Muscle layer of colon (tissue), 2 donors: Measurements from ENCODE around the gene SLC13A3.
A peak's percentile ranks its signal among the peaks of the same experiment; 100 is the strongest.

Experiments
- H3K27ac ChIP-seq: one replicate; pipeline ENCODE4 v1.7.0; 2013; ENCODE audit warnings: low read depth, mild to moderate bottlenecking, low read length, moderate library complexity
- H3K27me3 ChIP-seq, 2 donors: one replicate each; pipeline ENCODE4 v1.7.0; 2013; ENCODE audit warnings: low read length in 2 of 2, mild to moderate bottlenecking in 2 of 2; ENCODE audit not compliant: insufficient read depth in 2 of 2, control insufficient read depth in 1 of 2
- H3K36me3 ChIP-seq: one replicate; pipeline ENCODE4 v1.7.0; 2013; ENCODE audit warnings: mild to moderate bottlenecking, low read length; ENCODE audit not compliant: insufficient read depth
- H3K4me1 ChIP-seq: one replicate; pipeline ENCODE4 v1.7.0; 2013; ENCODE audit warnings: mild to moderate bottlenecking, low read length; ENCODE audit not compliant: insufficient read depth
- H3K4me3 ChIP-seq, 2 donors: one replicate each; pipeline ENCODE4 v1.7.0; 2013; ENCODE audit warnings: low read length in 2 of 2, low read depth in 1 of 2, mild to moderate bottlenecking in 1 of 2, moderate library complexity in 1 of 2
- H3K9ac ChIP-seq: one replicate; pipeline ENCODE4 v1.7.0; 2013; ENCODE audit warnings: low read length
- H3K9me3 ChIP-seq: one replicate; pipeline ENCODE4 v1.7.0; 2013; ENCODE audit warnings: mild to moderate bottlenecking, low read length
- donor health status: abdominal sarcoma.
- donor health status: Adenocarcinoma of cecum.

The SLC13A3 gene

DNA sequence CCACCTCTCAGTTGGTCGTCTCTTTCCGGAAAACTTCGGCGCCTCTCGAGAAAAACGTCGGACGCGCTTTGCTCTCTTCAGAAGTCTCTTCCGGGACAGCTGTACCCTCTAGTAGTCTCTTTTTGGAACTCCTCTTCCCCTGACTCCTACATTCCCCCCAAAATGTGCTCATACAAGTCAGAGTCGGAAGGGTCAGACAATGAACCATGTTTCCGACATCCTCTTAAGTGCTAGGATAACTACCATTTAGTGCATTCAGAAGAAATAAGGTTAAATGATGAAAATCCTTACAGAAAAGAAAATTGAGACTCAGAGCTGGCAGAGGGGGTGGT, 38.5 kb upstream of the SLC13A3 start:
- Histone ChIP-seq H3K9ac (peak overlapping the region; percentile 81), H3K27ac (peak overlapping the region; percentile 88)

DNA sequence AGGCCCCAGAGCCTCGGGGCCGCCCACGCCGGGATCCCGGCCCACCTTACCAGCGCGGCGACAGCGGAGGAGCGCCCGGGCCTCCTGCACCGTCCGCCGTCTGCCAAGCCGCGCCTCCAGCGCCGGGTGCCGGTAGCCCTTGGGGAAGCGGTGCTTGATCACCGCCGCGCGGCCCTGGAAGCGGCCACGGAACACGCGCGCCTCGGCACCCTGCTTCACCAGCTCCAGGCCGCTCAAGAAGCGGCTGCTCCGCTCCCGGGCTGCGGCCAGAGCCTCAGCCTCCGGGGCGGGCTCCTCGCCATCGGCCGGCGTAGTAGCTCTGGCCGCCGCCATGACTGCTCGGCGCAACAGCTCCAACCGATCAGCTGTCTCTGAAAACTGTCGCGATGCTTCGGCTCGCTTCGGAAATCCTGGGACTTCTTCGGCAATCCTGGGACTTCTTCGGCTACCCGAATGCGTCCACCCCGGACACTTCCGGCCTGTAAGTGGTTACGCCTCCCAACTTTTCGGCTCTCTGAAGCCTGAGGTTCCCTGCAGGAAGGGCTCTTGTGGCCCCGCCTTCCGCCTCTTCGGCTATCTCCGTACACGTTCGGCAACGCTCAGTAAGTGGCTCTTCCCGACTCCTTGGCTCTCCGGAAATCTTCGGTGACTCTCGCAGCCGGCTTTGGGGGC, 38.0 kb upstream of the SLC13A3 start, which contains the start of gene TP53RK:
TSS of gene TP53RK (minus strand) at position 363 of the 672 bp plus-strand sequence. CDS start at position 333, 30 bp downstream.
- Histone ChIP-seq H3K4me3 (peak within 1 kb of the TSS; percentile 72 to 81), H3K36me3 (peaks cover 13% of the 10 kb centered on the region), H3K9me3 (no peaks in the 10 kb centered on the region), H3K27ac (peak within 1 kb of the TSS; percentile 88), H3K4me1 (peaks cover 23% of the 10 kb centered on the region), H3K9ac (peak within 1 kb of the TSS; percentile 81), H3K27me3 (no peaks in the 10 kb centered on the region)

More for the DNA sequence above, 38.5 kb upstream of the SLC13A3 start:
- Histone ChIP-seq H3K9me3 (no peaks in the 10 kb centered on the region), H3K4me1 (peaks cover 23% of the 10 kb centered on the region), H3K36me3 (peaks cover 13% of the 10 kb centered on the region), H3K27me3 (no peaks in the 10 kb centered on the region), H3K4me3 (peak overlapping the region; percentile 28 to 81)

- Histone ChIP-seq H3K4me3 (peak overlapping the region; percentile 72 to 81), H3K27me3 (no peaks in the 10 kb centered on the region), H3K27ac (peak overlapping the region; percentile 88), H3K9me3 (no peaks in the 10 kb centered on the region), H3K4me1 (peaks cover 26% of the 10 kb centered on the region), H3K9ac (peak overlapping the region; percentile 81), H3K36me3 (peaks cover 13% of the 10 kb centered on the region)
Observed at GRCh38 chr20:46688151-46689081, 37.2 kb upstream of the SLC13A3 start.

DNA sequence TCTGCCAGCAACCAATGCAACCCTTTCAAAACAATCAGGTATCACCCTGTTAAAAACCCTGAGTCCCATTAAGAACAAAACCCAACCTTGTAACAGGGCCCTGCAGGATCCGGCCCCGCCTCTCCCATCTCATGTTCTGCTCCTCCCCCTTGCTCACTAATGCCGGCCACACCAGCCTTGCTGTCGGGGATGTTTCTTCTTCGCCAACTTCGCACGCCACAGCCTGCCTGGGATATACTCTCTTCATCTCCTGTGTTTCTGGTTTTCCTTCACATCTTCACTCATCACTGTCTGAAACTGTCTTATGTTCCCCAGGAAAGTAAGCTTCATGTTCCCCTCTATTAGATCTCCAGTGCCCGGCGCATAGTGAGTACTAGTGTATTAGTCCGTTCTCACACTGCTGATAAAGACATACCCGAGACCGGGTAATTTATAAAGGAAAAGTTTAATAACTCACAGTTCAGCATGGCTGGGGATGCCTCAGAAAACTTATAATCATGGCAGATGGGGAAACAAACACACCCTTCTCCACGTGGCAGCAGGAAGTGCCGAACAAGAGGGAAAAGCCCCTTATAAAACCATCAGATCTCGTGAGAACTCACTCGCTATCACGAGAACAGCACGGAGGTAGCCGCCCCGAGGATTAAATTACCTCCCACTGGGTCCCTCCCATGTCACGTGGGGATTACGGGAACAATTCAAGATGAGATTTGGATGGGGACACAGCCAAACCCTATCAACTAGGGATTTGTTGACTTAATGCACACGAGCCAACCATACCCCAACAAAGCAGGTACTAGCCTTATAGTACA, 32.9 kb upstream of the SLC13A3 start:
- H3K9ac ChIP-seq = peak overlapping the region; percentile 17
- H3K36me3 ChIP-seq = peaks cover 13% of the 10 kb centered on the region
- H3K4me3 ChIP-seq = peak overlapping the region; percentile 38 to 54
- peak overlapping the region; percentile 29 for H3K27ac ChIP-seq
- no peaks in the 10 kb centered on the region for H3K9me3 ChIP-seq
- H3K4me1 ChIP-seq = peaks cover 41% of the 10 kb centered on the region
- no peaks in the 10 kb centered on the region for H3K27me3 ChIP-seq

DNA sequence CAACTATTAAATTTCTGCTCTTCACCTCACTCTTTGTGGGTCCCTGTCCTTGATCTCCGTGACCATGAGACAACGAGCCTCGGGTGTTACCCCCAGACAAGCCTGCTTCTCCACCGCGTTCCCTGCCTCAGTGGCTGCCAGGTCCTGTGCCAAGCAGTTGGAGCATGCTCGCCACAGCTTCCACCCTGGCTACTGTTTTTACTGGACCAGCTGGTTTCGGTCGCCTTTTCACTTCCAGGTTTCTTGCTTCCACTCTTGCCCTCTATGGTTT, 32.3 kb upstream of the SLC13A3 start:
- Histone ChIP-seq H3K9ac (peak overlapping the region; percentile 17), H3K9me3 (no peaks in the 10 kb centered on the region), H3K36me3 (peaks cover 13% of the 10 kb centered on the region), H3K4me1 (peaks cover 41% of the 10 kb centered on the region), H3K27me3 (no peaks in the 10 kb centered on the region), H3K27ac (no peak overlapping the region), H3K4me3 (peak overlapping the region; percentile 38 to 54)

- Histone ChIP-seq H3K27me3 (no peaks in the 10 kb centered on the region), H3K9me3 (no peaks in the 10 kb centered on the region), H3K9ac (peak overlapping the region; percentile 17), H3K36me3 (peaks cover 13% of the 10 kb centered on the region), H3K27ac (no peak overlapping the region), H3K4me3 (peak overlapping the region; percentile 38 to 54), H3K4me1 (peaks cover 38% of the 10 kb centered on the region)
Observed at GRCh38 chr20:46683011-46683667, 31.9 kb upstream of the SLC13A3 start.

GRCh38 chr20:46682063-46682821, 31.0 kb upstream of the SLC13A3 start:
- no peak overlapping the region for H3K27ac ChIP-seq
- H3K9ac ChIP-seq = no peak overlapping the region
- H3K36me3 ChIP-seq = peaks cover 13% of the 10 kb centered on the region
- H3K9me3 ChIP-seq = no peaks in the 10 kb centered on the region
- H3K4me3 ChIP-seq = no peak overlapping the region
- no peaks in the 10 kb centered on the region for H3K27me3 ChIP-seq
- H3K4me1 ChIP-seq = peaks cover 29% of the 10 kb centered on the region

- H3K36me3 ChIP-seq = peaks cover 5% of the 10 kb centered on the region
- no peak overlapping the region for H3K4me3 ChIP-seq
- H3K27me3 ChIP-seq = no peaks in the 10 kb centered on the region
- no peak overlapping the region for H3K9ac ChIP-seq
- no peak overlapping the region for H3K27ac ChIP-seq
- H3K9me3 ChIP-seq = no peaks in the 10 kb centered on the region
- peaks cover 19% of the 10 kb centered on the region for H3K4me1 ChIP-seq
Observed at GRCh38 chr20:46681032-46681854, 30.0 kb upstream of the SLC13A3 start.

GRCh38 chr20:46680684-46681031, 29.4 kb upstream of the SLC13A3 start:
- no peak overlapping the region for H3K9ac ChIP-seq
- H3K4me1 ChIP-seq = peaks cover 18% of the 10 kb centered on the region
- no peak overlapping the region for H3K4me3 ChIP-seq
- H3K27me3 ChIP-seq = no peaks in the 10 kb centered on the region
- no peaks in the 10 kb centered on the region for H3K9me3 ChIP-seq
- H3K36me3 ChIP-seq = peaks cover 2% of the 10 kb centered on the region
- H3K27ac ChIP-seq = no peak overlapping the region

DNA sequence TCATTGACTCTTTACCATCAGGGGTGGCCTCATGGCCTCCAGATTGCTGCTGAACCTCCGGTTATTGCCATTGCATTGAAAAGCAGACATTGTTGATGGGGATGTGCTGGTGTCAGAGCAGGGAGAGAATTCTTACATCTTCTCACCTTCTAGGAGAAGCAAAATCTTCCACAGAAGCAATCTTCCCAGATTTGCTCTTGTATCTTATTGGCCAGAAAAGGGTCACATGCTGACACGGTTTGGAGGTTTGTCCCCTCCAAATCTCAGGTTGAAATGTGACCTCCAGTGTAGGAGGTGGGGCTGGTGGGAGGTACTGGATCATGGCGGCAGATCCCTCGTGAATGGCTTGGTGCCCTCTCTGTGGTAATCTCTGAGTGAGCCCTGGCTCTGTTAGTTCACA, 27.3 kb upstream of the SLC13A3 start:
- H3K4me1 ChIP-seq = peaks cover 16% of the 10 kb centered on the region
- no peaks in the 10 kb centered on the region for H3K27me3 ChIP-seq
- H3K27ac ChIP-seq = no peak overlapping the region
- no peak overlapping the region for H3K4me3 ChIP-seq
- H3K9me3 ChIP-seq = no peaks in the 10 kb centered on the region
- H3K36me3 ChIP-seq = no peaks in the 10 kb centered on the region
- H3K9ac ChIP-seq = no peak overlapping the region
